Coronary artery (tissue), 2 donors: ENCODE results near the gene IL17RD.

Experiments
- DNase-seq: peaks from one replicate; pipeline ENCODE4 v3.0.0-alpha.2; 2017; ENCODE audit warnings: low spot score
- H3K27ac ChIP-seq, 2 donors: fragments of 200-600 bp; sonication (generic); one replicate each; pipeline ENCODE4 v1.5.1; 2016 to 2019
- H3K4me3 ChIP-seq: fragments of 200-600 bp; sonication (generic); 2 replicates; pipeline ENCODE4 v1.5.1; 2016; ENCODE audit warnings: mild to moderate bottlenecking, moderate library complexity
- TF ChIP-seq, protein P1 (sequence below): fragments of 200-600 bp; sonication (generic); IDR thresholded peaks from one replicate; pipeline ENCODE4 v1.5.1; 2019; ENCODE audit warnings: antibody characterized with exemption

The IL17RD gene

DNA sequence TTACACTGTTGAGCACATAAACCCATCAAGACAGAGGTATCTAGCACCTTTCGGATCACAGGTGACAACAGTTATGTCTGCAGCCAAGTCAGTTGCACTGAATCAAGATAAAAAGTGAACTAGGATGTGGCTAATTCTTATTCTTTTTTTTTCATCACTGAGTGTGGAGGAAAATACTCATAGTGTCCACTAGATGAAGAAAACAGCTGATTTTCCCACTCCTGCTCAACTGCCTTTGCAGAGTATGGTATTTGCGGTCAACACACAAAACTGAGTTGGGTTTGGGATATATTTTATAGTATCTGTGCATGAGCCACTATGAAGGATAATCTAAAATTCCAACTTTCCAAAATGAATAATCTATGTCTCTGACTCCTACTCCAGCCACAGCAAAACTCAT is 32.5 kb downstream of the IL17RD start:
- Histone ChIP-seq H3K4me3 (no peak overlapping the region), H3K27ac (no peak overlapping the region)
- DNase-seq: no peak
- TF ChIP-seq, protein P1, sequence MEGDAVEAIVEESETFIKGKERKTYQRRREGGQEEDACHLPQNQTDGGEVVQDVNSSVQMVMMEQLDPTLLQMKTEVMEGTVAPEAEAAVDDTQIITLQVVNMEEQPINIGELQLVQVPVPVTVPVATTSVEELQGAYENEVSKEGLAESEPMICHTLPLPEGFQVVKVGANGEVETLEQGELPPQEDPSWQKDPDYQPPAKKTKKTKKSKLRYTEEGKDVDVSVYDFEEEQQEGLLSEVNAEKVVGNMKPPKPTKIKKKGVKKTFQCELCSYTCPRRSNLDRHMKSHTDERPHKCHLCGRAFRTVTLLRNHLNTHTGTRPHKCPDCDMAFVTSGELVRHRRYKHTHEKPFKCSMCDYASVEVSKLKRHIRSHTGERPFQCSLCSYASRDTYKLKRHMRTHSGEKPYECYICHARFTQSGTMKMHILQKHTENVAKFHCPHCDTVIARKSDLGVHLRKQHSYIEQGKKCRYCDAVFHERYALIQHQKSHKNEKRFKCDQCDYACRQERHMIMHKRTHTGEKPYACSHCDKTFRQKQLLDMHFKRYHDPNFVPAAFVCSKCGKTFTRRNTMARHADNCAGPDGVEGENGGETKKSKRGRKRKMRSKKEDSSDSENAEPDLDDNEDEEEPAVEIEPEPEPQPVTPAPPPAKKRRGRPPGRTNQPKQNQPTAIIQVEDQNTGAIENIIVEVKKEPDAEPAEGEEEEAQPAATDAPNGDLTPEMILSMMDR: no peak

DNA sequence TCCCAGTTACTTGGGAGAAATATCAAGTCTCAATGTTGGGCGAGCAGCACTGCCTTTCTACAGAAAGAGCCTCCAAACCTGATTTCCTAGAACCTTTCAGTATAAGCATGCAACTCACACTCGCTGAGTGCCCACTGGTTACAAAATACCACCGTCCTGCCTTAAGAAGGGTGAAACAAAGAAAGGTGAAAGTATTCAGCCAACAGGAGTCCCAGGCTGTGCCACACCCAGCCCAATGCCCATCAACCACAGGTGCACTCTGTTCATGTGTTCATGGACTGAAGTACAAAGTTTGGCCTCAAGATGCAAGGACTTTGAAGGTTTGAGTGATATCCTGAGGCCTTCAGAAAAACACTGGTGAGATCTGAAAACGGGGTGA is 34.0 kb downstream of the IL17RD start:
- DNase-seq: no peak
- TF ChIP-seq, protein P1: no peak
- H3K4me3 ChIP-seq: no peak overlapping the region
- no peak overlapping the region for H3K27ac ChIP-seq

DNA sequence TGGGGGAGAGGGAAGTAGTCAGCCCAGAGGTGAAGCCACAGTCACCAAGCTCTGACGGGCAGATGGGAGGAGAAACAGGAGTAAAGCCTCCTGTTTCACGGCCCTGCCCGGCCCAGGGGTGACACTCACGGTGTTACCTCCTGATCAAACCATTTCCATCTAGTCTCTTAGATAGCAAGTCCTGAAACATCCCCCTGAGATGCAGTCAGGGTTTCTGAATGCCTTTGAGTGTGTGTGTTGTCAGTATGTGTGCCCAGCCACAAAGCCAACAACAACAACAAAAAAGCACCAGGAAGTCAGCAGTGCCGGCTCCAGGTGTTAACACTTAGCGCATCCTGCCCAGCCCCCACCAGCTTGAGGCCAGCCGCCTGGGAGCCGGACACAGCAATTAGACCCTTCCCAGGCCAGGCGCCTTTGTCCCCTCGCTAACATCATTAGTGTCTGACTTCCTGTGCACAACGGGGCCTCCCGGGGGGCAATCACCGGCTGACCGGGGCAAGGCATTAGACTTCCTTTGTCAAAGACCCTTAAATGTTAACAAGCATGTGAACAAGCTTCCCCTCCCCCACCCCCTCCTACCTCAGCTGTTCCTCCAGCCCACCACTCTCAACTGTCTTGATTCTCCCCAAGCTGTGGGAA is 34.5 kb downstream of the IL17RD start:
- TF ChIP-seq, protein P1: no peak
- H3K4me3 ChIP-seq: no peak overlapping the region
- peak; percentile 69 for DNase-seq
- no peak overlapping the region for H3K27ac ChIP-seq

DNA sequence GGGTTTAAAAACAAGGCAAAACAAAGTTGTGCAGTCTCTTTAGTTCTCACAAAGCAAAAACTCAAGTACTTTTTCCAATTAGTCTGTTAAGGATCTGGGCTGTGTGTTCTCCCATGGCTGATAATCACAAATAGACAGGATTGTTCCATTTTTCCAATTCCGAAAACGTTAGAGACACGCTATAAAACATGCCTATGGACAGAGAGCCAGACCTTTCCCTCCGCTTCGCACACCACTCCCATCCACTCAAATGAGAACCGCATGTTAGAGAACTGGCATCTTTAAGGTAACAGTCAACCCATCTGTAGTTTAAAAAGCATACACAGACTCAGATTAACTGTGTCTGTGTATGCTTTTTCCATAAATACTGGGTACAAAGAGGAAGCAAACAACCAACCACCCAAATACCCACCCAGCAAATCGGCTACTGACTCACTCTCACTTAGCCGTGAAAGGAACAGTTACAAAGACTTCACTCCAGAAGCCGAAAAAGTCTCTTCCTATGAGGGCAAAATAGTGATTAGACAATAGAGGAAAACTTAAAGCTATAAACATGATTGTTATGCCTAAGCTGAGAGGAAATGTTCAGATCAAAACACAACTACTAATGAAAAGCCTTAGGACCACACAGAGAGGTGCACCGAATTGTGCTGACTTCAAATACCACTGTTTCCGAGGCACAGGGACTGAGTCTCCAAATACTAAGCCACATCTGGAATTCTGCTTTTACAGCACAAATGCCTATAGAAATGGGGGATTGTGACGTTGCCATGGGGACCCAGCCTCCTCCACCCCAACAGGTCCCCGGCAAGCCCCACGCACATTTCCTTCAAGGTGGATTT is 36.1 kb downstream of the IL17RD start:
- Histone ChIP-seq H3K4me3 (no peak overlapping the region), H3K27ac (peak overlapping the region in 1 of 2 donors; percentile 56)
- DNase-seq: peak; percentile 33
- TF ChIP-seq, protein P1: no peak

DNA sequence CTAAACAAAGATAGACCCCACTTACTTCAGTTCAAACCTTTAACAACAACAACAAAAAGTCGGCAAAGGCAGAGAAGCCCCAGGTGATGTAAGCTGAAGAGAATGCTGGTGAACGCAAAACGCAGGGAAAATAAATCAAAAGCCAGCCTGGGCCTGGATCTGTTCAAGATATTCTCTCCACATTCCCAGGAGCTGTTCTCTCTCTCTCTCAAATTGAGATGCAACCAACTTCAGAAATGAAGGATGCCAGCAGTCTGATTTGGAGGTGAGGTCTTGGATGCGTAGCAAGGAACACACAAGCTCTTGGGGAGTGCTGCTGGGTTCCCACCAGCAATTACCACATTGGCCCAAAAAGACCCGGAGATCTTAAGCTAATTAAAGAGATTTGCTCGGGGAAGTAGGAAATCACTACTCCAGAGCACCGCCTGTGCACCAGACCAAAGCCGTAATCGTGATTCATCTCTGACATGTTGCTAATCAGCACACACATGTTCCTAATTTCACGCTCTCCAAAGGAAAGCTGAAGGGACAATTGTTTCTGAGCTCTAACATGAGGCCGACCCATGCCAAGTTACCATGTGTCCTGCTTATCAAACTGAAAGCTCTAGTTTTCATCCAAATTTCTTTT is 37.1 kb downstream of the IL17RD start:
- TF ChIP-seq, protein P1: no peak
- DNase-seq: no peak
- H3K27ac ChIP-seq: peak overlapping the region in 1 of 2 donors; percentile 56
- H3K4me3 ChIP-seq: no peak overlapping the region

DNA sequence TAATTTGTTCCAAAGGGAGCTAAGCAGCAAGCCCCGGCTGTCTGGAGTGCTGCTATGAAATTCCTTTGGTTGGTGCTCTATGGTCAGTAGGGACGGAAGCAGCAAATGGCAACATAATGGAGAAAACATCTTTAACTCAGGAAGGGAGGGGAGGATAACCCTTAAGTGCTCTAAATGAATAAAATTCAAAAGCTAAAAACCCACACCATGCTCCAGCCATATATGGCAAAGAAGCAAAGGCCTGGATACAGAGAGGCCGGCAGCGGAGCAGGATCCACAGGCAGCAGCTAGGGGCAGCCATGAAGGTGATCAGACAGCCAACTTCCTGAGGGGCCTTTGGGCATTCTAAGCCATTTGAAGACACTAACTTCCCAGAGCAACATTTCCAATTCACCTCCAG is 38.9 kb downstream of the IL17RD start:
- no peak for DNase-seq
- TF ChIP-seq, protein P1: no peak
- Histone ChIP-seq H3K27ac (no peak overlapping the region), H3K4me3 (no peak overlapping the region)
